Fibroblast of skin of right biceps (primary cell): ENCODE results near the gene LMTK2.

Experiments used
- DNase-seq: peaks from one replicate; pipeline ENCODE4 v3.0.0-alpha.2; 2013

The LMTK2 gene

GRCh38 chr7:98138672-98139071 lies 32.0 kb downstream of the LMTK2 start:
- DNase-seq: no peak

DNA sequence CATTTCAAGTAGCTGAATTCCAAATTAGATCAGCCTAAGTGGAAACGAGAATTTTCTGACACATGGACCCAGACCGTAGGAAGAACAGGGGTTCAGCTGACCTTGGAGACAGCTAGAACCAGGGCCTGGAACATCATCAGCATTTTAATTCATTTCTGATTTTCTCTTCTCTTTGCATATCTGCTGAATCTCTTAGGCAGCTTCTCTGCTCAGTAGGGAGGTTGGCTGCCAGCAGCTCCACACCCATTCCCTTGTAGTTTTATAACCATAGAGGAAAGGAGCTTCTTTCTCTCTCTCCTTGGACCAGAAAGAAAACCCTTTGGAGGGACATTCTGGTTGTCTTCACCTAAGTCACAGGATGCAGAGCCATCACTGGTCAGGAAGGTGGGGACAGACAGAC lies 36.0 kb downstream of the LMTK2 start:
- DNase-seq: no peak

DNA sequence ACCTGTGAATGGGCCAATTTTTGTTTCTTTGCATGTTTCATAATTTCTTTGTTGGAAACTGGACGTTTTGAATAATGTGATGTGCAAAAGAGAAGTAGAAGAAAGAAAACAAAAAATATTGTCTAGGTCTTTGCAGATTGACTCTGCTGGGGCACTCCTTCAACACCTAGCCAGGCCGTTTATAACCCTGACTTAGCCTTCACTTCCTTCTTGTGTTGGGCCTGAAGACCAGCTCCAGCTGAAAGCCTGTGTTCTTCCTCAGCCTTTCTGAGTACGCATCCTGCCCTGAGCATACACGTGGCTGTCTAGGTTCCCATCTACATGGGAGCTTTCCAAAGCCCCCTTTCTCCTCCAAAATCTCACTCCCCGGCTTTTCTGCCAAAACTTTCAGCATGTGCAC lies 41.9 kb downstream of the LMTK2 start:
- no peak for DNase-seq

DNA sequence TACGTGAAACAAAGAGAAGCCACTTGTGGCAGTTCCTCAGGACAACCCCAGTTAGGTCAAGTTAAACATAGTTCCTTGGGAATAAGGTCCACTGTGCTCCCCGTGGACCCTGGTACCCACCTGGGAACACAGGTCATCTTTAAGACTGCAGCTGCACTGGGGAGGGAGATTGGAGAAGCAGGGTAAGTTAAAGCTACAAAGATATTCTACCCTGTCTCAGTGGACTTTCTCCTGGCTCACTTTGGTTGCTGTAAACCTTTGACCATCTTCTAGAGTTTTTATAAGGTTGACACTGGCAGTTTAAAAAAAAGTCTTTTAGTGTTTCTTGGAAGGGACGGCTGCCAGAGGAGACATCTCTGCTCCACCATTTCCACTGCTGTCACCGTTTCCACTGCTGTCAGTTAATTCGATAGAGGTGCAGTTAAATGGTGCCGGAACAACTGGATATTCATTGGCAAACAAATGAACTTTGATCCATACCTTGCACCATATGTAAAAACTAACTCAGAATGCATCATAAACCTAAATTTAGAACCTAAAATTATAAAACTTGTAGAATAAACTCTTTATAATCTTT lies 42.5 kb downstream of the LMTK2 start:
- DNase-seq: no peak

- no peak for DNase-seq
Measured at GRCh38 chr7:98151884-98152283, 45.2 kb downstream of the LMTK2 start.

GRCh38 chr7:98156700-98157099 lies 50.0 kb downstream of the LMTK2 start:
- no peak for DNase-seq

DNA sequence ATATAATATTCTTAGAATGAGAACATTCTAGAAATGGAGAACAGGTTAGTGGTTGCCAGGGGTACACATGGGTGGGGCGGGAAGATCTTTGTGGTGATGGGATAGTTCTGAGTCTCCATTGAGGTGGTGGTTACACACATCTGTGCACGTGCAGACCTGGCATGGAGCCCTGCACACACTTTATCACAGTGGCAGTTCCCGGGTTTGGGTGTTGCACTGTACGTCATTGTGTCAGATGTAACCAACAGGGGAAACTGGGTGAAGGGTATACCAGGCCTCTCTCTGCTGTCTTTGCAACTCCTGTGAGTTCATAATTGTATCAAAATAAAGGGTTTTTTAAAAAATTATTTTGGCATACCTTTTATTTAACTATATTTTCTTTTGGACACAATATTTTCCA lies 51.1 kb downstream of the LMTK2 start:
- no peak for DNase-seq

- no peak for DNase-seq
Measured at GRCh38 chr7:98162758-98163157, 56.1 kb downstream of the LMTK2 start.

GRCh38 chr7:98163269-98163668 lies 56.6 kb downstream of the LMTK2 start:
- DNase-seq: no peak

DNA sequence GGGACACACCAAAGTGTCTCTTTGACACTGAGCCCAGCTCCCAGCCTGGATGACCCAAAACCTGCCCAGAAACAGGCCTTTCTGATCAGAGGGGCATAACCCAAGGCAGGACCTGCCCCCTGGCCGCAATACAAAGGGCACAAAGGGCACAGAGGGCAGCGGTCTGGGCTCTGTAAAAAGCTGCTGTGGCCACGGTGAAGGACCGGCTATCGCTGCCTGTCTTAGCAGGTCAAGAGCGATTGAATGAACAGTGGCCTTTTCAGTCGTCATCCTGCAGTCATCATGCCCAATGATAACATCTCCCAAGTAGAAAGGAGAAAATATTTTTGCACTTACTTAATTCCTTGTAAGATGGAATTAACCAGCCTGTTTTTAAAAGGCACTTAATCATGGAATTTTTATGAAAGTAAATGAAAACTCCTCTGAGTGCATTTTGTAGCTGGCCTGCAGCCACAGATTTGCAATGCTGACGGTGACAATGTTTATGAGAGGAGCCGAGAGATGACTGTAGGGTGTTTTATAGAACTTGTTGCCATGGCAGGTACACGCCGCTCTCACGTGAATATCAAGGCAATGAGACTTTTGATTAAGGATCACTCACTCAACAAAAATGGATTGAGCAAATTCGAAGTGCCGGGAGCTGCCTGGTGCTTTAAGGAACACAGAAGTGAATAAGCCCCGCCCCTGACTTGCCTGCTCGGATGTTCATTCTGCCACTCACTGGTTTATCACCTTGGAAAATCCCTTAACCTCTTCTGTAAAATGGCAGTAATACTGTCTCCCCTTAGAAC lies 57.2 kb downstream of the LMTK2 start:
- peak; percentile 3 for DNase-seq

DNA sequence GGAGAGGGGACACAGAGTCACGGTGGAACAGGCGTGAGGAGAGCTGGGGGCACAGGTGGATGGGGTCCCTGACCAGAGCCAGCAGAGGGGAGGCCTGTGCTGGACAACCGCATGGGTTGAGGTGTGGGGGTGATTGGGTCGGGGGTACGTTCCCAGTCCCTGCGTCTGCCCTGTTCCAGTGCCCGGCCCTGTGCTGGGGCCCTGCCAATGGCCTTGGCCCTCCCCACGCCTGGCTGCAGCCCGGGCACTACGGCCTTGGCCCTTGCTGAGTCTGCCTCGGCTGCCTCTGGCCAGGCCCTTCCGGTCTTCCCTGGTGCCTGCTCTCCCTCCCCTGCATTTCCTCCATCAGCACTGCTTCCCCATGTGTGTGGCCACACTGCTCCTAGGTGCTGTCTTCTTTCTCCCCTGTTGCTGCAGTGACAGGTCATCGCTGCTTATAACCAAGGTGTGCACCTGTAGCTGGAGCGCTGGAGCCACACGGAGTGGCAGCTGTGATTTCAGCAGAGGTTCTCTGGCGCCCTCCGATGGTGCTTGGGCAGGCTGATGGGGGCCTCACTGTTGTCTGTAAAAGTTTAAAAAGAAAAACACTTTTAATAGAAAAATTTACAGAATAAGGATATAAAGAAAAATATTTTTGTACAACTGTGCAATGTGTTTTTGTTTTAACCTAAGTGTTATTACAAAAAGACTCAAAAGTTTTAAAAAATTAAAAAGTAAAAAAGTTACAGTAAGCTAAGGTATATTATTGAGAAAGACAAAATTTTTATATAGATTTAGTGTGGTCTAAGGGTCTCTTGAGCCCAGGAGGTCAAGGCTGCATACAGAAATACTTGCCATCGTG lies 59.4 kb downstream of the LMTK2 start:
- DNase-seq: peak; percentile 8

- no peak for DNase-seq
Measured at GRCh38 chr7:98166668-98166970, 60.0 kb downstream of the LMTK2 start.

GRCh38 chr7:98167653-98168052 lies 61.0 kb downstream of the LMTK2 start:
- no peak for DNase-seq

DNA sequence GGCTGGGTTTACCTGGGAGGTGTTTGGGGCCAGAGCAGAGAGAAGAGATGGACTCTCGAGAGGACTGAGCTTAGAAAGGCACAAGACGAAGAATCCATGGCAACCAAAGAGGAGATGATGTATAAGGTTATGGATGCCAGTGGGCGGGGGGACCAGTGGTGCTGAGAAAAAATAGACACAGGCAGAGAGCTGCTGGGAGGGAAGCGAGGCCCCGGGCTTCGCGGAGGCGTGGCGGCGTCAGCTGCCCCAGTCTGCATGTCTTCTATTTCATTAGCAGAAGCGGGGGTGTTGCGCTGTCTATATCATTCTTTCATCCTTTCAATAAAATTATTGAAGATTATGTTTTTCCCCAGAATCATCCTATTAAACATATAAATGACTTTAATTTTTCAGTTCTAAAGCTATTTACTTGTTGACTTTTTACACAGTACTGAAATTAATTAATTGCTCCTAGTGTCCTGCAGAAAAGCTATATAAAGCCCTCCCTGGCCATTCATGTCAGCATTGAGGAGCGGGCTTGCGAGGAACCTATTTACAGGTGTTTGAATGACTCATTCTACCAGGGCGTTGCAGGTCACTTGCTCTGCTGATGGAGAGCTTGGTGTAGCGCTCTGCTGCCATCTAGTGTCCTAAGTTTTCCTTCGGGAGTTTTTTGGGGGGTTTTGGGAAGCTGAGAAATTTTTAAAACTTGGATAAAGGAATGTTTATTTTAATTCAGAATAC lies 61.7 kb downstream of the LMTK2 start:
- DNase-seq: peak; percentile 49

DNA sequence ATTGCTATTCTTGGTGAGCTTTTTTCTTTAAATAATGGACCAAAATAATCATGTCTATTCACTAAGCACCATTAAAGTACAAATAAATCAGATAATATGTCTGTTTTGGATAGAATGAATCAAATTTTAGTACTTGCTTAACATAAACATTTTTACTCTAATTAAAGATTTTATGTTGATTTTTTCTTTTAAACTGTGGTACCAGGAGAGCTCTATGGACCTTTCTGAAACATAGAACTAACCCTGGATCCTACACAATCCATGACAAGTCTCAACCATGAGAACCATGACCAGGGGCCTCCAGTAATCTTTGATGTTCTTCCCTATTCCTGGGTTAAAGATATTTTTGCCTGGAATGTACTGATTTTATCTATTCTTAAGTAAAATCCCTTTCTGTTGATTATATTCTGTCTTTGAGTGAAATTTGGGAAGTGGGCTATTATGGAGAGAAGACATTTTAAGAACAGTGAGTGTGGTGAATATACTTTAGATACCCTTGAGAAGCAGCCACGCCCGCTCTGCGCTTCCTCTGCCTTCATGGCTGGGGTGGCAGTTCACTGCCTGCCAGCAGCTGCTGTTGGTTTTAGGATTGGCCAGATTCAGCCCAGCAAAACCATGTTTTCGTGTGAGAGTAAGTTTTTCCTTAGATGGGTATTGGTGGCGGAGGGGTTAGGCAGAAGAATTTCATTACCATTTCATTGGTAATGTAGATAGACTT lies 62.4 kb downstream of the LMTK2 start:
- no peak for DNase-seq

GRCh38 chr7:98170966-98171365 lies 64.3 kb downstream of the LMTK2 start:
- DNase-seq: no peak

- no peak for DNase-seq
Measured at GRCh38 chr7:98171449-98171848, 64.8 kb downstream of the LMTK2 start.

GRCh38 chr7:98174334-98175259 lies 67.9 kb downstream of the LMTK2 start:
- no peak for DNase-seq

- no peak for DNase-seq
Measured at GRCh38 chr7:98175260-98175940, 68.7 kb downstream of the LMTK2 start.

DNA sequence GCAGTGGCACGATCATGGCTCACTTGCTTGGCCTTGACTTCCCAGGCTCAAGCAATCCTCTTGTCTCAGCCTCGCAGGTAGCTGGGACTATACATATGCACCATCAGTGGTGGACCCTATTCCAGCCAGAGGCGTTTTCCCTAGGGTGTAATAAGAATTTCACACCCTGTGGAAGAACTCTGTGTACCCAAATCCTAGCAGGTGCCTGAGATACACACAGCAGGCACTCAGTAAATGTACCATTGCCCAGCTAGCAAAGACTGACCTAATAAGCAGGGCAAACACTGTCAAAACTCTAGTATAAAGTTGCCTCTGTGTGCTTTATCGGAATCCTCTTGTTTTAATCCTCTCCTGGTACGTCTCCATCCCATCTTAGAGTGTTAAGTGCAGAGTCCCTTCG lies 70.9 kb downstream of the LMTK2 start:
- no peak for DNase-seq

DNA sequence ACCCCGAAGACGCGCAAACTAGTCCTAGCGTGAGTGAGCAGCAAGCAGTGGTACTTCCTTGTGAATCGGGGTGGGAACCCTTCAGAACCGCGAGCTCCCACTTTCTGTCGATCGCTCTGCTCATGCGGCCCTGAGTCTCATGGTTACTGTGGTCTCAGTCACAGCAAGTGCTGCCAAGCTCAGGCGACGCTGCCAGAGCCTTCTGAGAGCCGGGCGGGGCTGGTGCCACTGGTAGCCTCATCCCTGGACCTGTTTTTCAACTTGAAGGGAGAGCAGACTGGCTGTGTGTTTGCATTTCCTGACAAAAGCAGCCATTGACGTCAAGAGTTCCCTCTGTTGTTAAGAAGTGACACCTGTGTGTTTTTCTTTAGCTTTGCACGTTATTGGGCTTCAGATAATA lies 71.7 kb downstream of the LMTK2 start:
- DNase-seq: no peak
